ENCODE measurements around the gene TMEM88.

The TMEM88 gene

GRCh38 chr17:7845359-7846062, 9.4 kb upstream of the TMEM88 start:
- DNase-seq = no peak

GRCh38 chr17:7846063-7846735, 8.7 kb upstream of the TMEM88 start:
- no peak for DNase-seq

GRCh38 chr17:7846765-7847661, 7.9 kb upstream of the TMEM88 start:
- no peak for DNase-seq

- DNase-seq = no peak
These were observed 6.7 kb upstream of the TMEM88 start for GRCh38 chr17:7848131-7848579.

- DNase-seq = no peak
These were observed 6.1 kb upstream of the TMEM88 start for GRCh38 chr17:7848739-7849129.

- DNase-seq = no peak
These were observed 5.6 kb upstream of the TMEM88 start for GRCh38 chr17:7849130-7849750.

- no peak for DNase-seq
These were observed 4.9 kb upstream of the TMEM88 start for GRCh38 chr17:7849751-7850504.

- DNase-seq = no peak
These were observed 4.0 kb upstream of the TMEM88 start for GRCh38 chr17:7850701-7851437.

- DNase-seq = no peak
These were observed 3.2 kb upstream of the TMEM88 start for GRCh38 chr17:7851438-7852261.

- DNase-seq = no peak
These were observed 2.6 kb upstream of the TMEM88 start for GRCh38 chr17:7852262-7852670.

GRCh38 chr17:7852919-7853690, 1.8 kb upstream of the TMEM88 start:
- no peak for DNase-seq

GRCh38 chr17:7853691-7854038, 1.2 kb upstream of the TMEM88 start:
- no peak for DNase-seq

GRCh38 chr17:7854078-7854777, 638 bp upstream of the TMEM88 start:
- no peak for DNase-seq

- DNase-seq = no peak
These were observed 769 bp downstream of the TMEM88 start for GRCh38 chr17:7855660-7856010.

- no peak for DNase-seq
These were observed 1.3 kb downstream of the TMEM88 start for GRCh38 chr17:7856011-7856810.

- DNase-seq = peak; percentile 96
These were observed 2.2 kb downstream of the TMEM88 start, which contains the start of gene NAA38 for GRCh38 chr17:7856811-7857712. TSS of gene NAA38 (minus strand) at chr17:7857559. CDS start at chr17:7857463, 96 bp downstream.
